Measurements from ENCODE around the gene THAP10.
"Not testable (repeated sequence)": the region's sequence is repeated elsewhere in the genome, so short reads cannot be mapped to it uniquely, and the experiment has no call there.

The THAP10 gene

GRCh38 chr15:70859322-70859908 is 32.8 kb downstream of the THAP10 start:
- Histone ChIP-seq H4K20me1 (ENCODE audit: control insufficient read depth, insufficient read depth, low read depth, low read length) (no peaks in the 10 kb centered on the region), H3K4me2 (ENCODE audit: low read length) (no peak overlapping the region), H3K27ac (ENCODE audit: low read depth, low read length) (no peak overlapping the region), H3K36me3 (ENCODE audit: control insufficient read depth, low read length) (no peaks in the 10 kb centered on the region), H3K4me3 (ENCODE audit: low read length) (no peak overlapping the region), H3F3A (ENCODE audit: control insufficient read depth, insufficient read depth) (no peaks in the 10 kb centered on the region), H3K79me2 (ENCODE audit: control insufficient read depth, low read length) (no peaks in the 10 kb centered on the region), H3K4me1 (ENCODE audit: control insufficient read depth, low read length) (no peaks in the 10 kb centered on the region), H3K9me3 (ENCODE audit: control insufficient read depth, insufficient read depth, low read length) (no peaks in the 10 kb centered on the region), H3K27me3 (ENCODE audit: control insufficient read depth, low read length) (no peaks in the 10 kb centered on the region), H3K9me2 (replicated peaks; ENCODE audit: control insufficient read depth, low read length) (no peaks in the 10 kb centered on the region)
- TF ChIP-seq CTCF (IDR thresholded peaks at IDR 0.05; ENCODE audit: low read depth, low read length, poor library complexity, severe bottlenecking) (no peak), EZH2phosphoT487 (IDR thresholded peaks at IDR 0.05; ENCODE audit: borderline replicate concordance, low read length) (no peak)

DNA sequence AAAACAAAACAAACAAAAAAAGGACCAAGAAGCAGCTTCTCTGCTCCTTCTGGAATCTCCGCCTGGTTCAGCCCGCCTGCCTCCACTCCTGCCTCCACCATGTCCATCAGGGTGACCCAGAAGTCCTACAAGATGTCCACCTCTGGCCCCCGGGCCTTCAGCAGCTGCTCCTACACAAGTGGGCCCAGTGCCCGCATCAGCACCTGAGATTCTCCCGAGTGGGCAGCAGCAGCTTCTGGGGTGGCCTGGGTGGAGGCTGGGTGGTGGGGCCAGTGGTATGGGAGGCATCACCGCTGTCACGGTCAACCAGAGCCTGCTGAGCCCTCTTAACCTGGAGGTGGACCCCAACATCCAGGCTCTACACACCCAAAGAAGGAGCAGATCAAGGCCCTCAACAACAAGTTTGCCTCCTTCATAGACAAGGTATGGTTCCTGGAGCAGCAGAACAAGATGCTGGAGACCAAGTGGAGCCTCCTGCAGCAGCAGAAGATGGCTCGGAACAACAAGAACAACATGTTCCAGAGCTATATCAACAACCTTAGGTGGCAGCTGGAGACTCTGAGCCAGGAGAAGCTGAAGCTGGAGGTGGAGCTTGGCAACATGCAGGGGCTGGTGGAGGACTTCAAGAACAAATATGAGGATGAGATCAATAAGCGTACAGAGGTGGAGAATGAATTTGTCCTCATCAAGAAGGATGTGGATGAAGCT is 33.5 kb downstream of the THAP10 start:
- not testable (repeated sequence) for H3K27me3 ChIP-seq (ENCODE audit: control insufficient read depth, low read length); H3K9me3 ChIP-seq (ENCODE audit: control insufficient read depth, insufficient read depth, low read length); H3F3A ChIP-seq (ENCODE audit: control insufficient read depth, insufficient read depth); H3K27ac ChIP-seq (ENCODE audit: low read depth, low read length); H3K9me2 ChIP-seq (replicated peaks; ENCODE audit: control insufficient read depth, low read length); H3K79me2 ChIP-seq (ENCODE audit: control insufficient read depth, low read length); H3K4me1 ChIP-seq (ENCODE audit: control insufficient read depth, low read length); H3K4me3 ChIP-seq (ENCODE audit: low read length); H3K4me2 ChIP-seq (ENCODE audit: low read length); H3K36me3 ChIP-seq (ENCODE audit: control insufficient read depth, low read length); H4K20me1 ChIP-seq (ENCODE audit: control insufficient read depth, insufficient read depth, low read depth, low read length)

DNA sequence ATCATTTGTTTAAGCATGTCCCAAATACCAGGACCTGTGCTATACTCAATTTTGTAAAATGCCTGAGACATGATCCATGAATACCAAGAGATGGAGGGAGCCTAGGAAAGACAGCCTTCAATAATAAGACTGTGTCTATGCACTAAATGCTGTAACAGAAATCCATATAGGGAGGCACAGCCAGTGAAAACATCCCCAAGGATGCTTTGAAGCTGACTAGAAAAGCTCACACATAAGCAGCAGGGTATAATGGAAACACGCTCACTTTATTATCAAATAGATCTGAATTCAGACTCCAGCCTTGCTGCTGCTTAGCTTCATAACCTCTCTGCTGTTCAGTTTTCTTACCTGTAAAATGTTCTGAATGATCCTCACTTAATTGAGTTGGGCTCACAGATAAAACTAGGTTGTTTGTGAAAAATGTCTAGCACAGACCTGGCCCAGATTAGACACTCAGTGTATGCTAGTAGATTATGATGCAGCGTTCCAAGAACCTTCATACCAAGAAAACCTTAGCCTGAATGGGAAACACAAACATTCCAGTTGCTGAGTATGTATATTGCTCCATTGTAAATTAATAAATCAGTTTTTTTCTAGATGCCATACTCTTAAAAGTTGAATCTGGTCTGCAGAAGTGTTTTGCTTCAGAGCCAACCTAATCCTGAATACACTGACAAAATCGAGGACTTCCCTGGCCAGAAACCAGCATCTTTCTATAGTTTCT is 34.5 kb downstream of the THAP10 start:
- no peaks in the 10 kb centered on the region for H3F3A ChIP-seq (ENCODE audit: control insufficient read depth, insufficient read depth)
- H3K4me2 ChIP-seq (ENCODE audit: low read length), result no peak overlapping the region
- H3K9me2 ChIP-seq (replicated peaks; ENCODE audit: control insufficient read depth, low read length), result no peaks in the 10 kb centered on the region
- no peaks in the 10 kb centered on the region for H4K20me1 ChIP-seq (ENCODE audit: control insufficient read depth, insufficient read depth, low read depth, low read length)
- no peaks in the 10 kb centered on the region for H3K27me3 ChIP-seq (ENCODE audit: control insufficient read depth, low read length)
- TF ChIP-seq EZH2phosphoT487 (IDR thresholded peaks at IDR 0.05; ENCODE audit: borderline replicate concordance, low read length) (no peak), CTCF (IDR thresholded peaks at IDR 0.05; ENCODE audit: low read depth, low read length, poor library complexity, severe bottlenecking) (no peak)
- no peaks in the 10 kb centered on the region for H3K79me2 ChIP-seq (ENCODE audit: control insufficient read depth, low read length)
- H3K4me3 ChIP-seq (ENCODE audit: low read length), result no peak overlapping the region
- H3K4me1 ChIP-seq (ENCODE audit: control insufficient read depth, low read length), result no peaks in the 10 kb centered on the region
- H3K36me3 ChIP-seq (ENCODE audit: control insufficient read depth, low read length), result no peaks in the 10 kb centered on the region
- no peak overlapping the region for H3K27ac ChIP-seq (ENCODE audit: low read depth, low read length)
- H3K9me3 ChIP-seq (ENCODE audit: control insufficient read depth, insufficient read depth, low read length), result no peaks in the 10 kb centered on the region

All from DOHH2 (cell line).